ENCODE data around the gene NFATC2. TPM values are rescaled to one million over a fixed set of nuclear protein-coding genes. Genes with fewer than 3 reads are reported as not detected.

NFATC2 gene
- total RNA-seq, 1 donor from 2014 or later = 4.8 TPM

GRCh38 chr20:51439160-51439689, 103.3 kb downstream of the NFATC2 start:
- Mint-ChIP-seq H3K27me3 (no peaks in the 10 kb centered on the region), H3K4me1 (ENCODE audit: unreplicated experiment) (peaks cover 12% of the 10 kb centered on the region), H3K27ac (no peak overlapping the region), H3K9me3 (no peaks in the 10 kb centered on the region), H3K4me3 (no peak overlapping the region), H3K36me3 (no peaks in the 10 kb centered on the region)
- no peak for DNase-seq (ENCODE audit: extremely low spot score, unreplicated experiment)
- TF ChIP-seq CTCF (conservative IDR thresholded peaks at IDR 0.05) = no peak

- Mint-ChIP-seq H3K27me3 (no peaks in the 10 kb centered on the region), H3K36me3 (no peaks in the 10 kb centered on the region), H3K4me3 (no peak overlapping the region), H3K4me1 (ENCODE audit: unreplicated experiment) (peaks cover 5% of the 10 kb centered on the region), H3K27ac (no peak overlapping the region), H3K9me3 (no peaks in the 10 kb centered on the region)
- DNase-seq (ENCODE audit: extremely low spot score, unreplicated experiment) = no peak
- no peak for TF ChIP-seq CTCF (conservative IDR thresholded peaks at IDR 0.05)
These were observed 104.4 kb downstream of the NFATC2 start for GRCh38 chr20:51438136-51438535.

GRCh38 chr20:51437182-51437924, 105.2 kb downstream of the NFATC2 start:
- no peak overlapping the region for H3K4me3 Mint-ChIP-seq
- no peak for DNase-seq (ENCODE audit: extremely low spot score, unreplicated experiment)
- no peaks in the 10 kb centered on the region for H3K9me3 Mint-ChIP-seq

GRCh38 chr20:51434580-51435247, 107.8 kb downstream of the NFATC2 start:
- Mint-ChIP-seq H3K27me3 (no peaks in the 10 kb centered on the region), H3K27ac (no peak overlapping the region), H3K9me3 (no peaks in the 10 kb centered on the region), H3K36me3 (no peaks in the 10 kb centered on the region), H3K4me1 (ENCODE audit: unreplicated experiment) (peaks cover 18% of the 10 kb centered on the region), H3K4me3 (no peak overlapping the region)
- DNase-seq (ENCODE audit: extremely low spot score, unreplicated experiment) = no peak
- no peak for TF ChIP-seq CTCF (conservative IDR thresholded peaks at IDR 0.05)

More at GRCh38 chr20:51437182-51437924, 105.2 kb downstream of the NFATC2 start:
- H3K27me3 Mint-ChIP-seq = no peaks in the 10 kb centered on the region
- no peak overlapping the region for H3K27ac Mint-ChIP-seq
- H3K36me3 Mint-ChIP-seq = no peaks in the 10 kb centered on the region
- TF ChIP-seq CTCF (conservative IDR thresholded peaks at IDR 0.05) = no peak
- H3K4me1 Mint-ChIP-seq (ENCODE audit: unreplicated experiment) = peaks cover 5% of the 10 kb centered on the region

GRCh38 chr20:51434026-51434425, 108.5 kb downstream of the NFATC2 start:
- TF ChIP-seq CTCF (conservative IDR thresholded peaks at IDR 0.05) = no peak
- DNase-seq (ENCODE audit: extremely low spot score, unreplicated experiment) = no peak
- Mint-ChIP-seq H3K27ac (no peak overlapping the region), H3K36me3 (no peaks in the 10 kb centered on the region), H3K4me3 (no peak overlapping the region), H3K27me3 (no peaks in the 10 kb centered on the region), H3K4me1 (ENCODE audit: unreplicated experiment) (peaks cover 21% of the 10 kb centered on the region), H3K9me3 (no peaks in the 10 kb centered on the region)
